ENCODE data around the gene LYSMD4. TPM values are rescaled to one million over a fixed set of nuclear protein-coding genes. Genes with fewer than 3 reads are reported as not detected.

The LYSMD4 gene
- total and polyA plus RNA-seq, 10 of the 15 experiments (the other 5 are each of a cell fraction or from before 2014, with no cell fraction given), result 1.8 to 5.8 (median 3.9) TPM

GRCh38 chr15:99702895-99703602, 30.2 kb downstream of the LYSMD4 start:
- no peaks in the 10 kb centered on the region for H3K9me3 ChIP-seq (replicated peaks; ENCODE audit: control insufficient read depth, insufficient read depth, low read length)
- no peak overlapping the region for H3K4me3 ChIP-seq
- ATAC-seq, result peak; percentile 8; the same call in 2 of the 3 replicates
- SMC1A ChIA-PET (ENCODE audit: uncharacterized antibody, unreplicated experiment), result interaction anchor here (0.7 to 5.7 kb wide), 44 partner anchors 10 to 479 kb away, joined by 3 to 163 read pairs (median 8); partner anchors contain the start of gene LRRC28
- no TSS peak for BruUV-seq (replicated peaks)
- intact Hi-C loops (cut with micrococcal nuclease; ENCODE audit: unreplicated experiment), result loop anchor here (1.0 to 10.0 kb wide), 5 partner anchors 54 to 358 kb away; no protein-coding TSS in a partner anchor
- FAIRE-seq, result no peak
- in situ Hi-C loops (cut with MboI), result loop anchor here (5.0 kb wide), 1 partner anchor 431 kb away; no protein-coding TSS in a partner anchor
- H3K9ac ChIP-seq (ENCODE audit: control insufficient read depth, insufficient read depth, low read length), result no peak overlapping the region
- H3K27ac ChIP-seq (ENCODE audit: control insufficient read depth, insufficient read depth), result peak overlapping the region; percentile 27
- WGBS (ENCODE audit: insufficient coverage, insufficient replicate concordance, low lambda C conversion rate, missing lambda C conversion rate), result 16% methylated on average over 4 of the region's 4 CpGs
- no peaks in the 10 kb centered on the region for H4K20me1 ChIP-seq (ENCODE audit: control insufficient read depth, insufficient read depth)
- no peak for TF ChIP-seq ZNF207 (IDR thresholded peaks at IDR 0.05; ENCODE audit: borderline replicate concordance)
- TF ChIP-seq, protein P1, sequence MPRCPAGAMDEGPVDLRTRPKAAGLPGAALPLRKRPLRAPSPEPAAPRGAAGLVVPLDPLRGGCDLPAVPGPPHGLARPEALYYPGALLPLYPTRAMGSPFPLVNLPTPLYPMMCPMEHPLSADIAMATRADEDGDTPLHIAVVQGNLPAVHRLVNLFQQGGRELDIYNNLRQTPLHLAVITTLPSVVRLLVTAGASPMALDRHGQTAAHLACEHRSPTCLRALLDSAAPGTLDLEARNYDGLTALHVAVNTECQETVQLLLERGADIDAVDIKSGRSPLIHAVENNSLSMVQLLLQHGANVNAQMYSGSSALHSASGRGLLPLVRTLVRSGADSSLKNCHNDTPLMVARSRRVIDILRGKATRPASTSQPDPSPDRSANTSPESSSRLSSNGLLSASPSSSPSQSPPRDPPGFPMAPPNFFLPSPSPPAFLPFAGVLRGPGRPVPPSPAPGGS (IDR thresholded peaks at IDR 0.05; ENCODE audit: borderline replicate concordance, insufficient read depth, low read depth, low read length, poor library complexity, severe bottlenecking), result no peak
- no peak for TF ChIP-seq ZSCAN29 (IDR thresholded peaks at IDR 0.05)
- no peak for TF ChIP-seq MTA2 (IDR thresholded peaks at IDR 0.05; ENCODE audit: low read depth)
- TF ChIP-seq GATAD2B (conservative IDR thresholded peaks at IDR 0.05; ENCODE audit: low read depth), result no peak
- TF ChIP-seq KDM1A (IDR thresholded peaks at IDR 0.05; ENCODE audit: borderline replicate concordance), result no peak
- TF ChIP-seq CHD1 (IDR thresholded peaks at IDR 0.05; ENCODE audit: low read depth, low read length), result no peak
- TF ChIP-seq POU2F2 (IDR thresholded peaks at IDR 0.05; ENCODE audit: borderline replicate concordance, low read depth, low read length), result no peak
- no peak for TF ChIP-seq ESRRA (IDR thresholded peaks at IDR 0.05; ENCODE audit: low read length)
- TF ChIP-seq RELA (IDR thresholded peaks at IDR 0.05; ENCODE audit: borderline replicate concordance, partially characterized antibody), result no peak
- TF ChIP-seq KLF5 (IDR thresholded peaks at IDR 0.05; ENCODE audit: partially characterized antibody), result no peak
- TF ChIP-seq, protein P2, sequence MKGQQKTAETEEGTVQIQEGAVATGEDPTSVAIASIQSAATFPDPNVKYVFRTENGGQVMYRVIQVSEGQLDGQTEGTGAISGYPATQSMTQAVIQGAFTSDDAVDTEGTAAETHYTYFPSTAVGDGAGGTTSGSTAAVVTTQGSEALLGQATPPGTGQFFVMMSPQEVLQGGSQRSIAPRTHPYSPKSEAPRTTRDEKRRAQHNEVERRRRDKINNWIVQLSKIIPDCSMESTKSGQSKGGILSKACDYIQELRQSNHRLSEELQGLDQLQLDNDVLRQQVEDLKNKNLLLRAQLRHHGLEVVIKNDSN (IDR thresholded peaks at IDR 0.05; ENCODE audit: borderline replicate concordance, extremely low read length, insufficient read depth, low read depth, low read length), result no peak
- TF ChIP-seq YY1 (IDR thresholded peaks at IDR 0.05; ENCODE audit: low read depth, low read length), result no peak
- TF ChIP-seq HSF1 (IDR thresholded peaks at IDR 0.05; ENCODE audit: low read depth, low read length), result no peak
- no peak for TF ChIP-seq ASH2L (IDR thresholded peaks at IDR 0.05; ENCODE audit: borderline replicate concordance, low read depth)
- no peak for TF ChIP-seq ELK1 (IDR thresholded peaks at IDR 0.05; ENCODE audit: low read depth, low read length)
- peaks cover 27% of the 10 kb centered on the region for H3K4me1 ChIP-seq (ENCODE audit: control insufficient read depth, insufficient read depth, low read length)
- no peaks in the 10 kb centered on the region for H3K79me2 ChIP-seq (ENCODE audit: control insufficient read depth, insufficient read depth, low read length)
- POLR2A ChIA-PET, result interaction anchor here (1.2 to 1.6 kb wide), 3 partner anchors 16 to 191 kb away, joined by 4 to 7 read pairs (median 4); no protein-coding TSS in a partner anchor
- RAD21 ChIA-PET (ENCODE audit: unreplicated experiment), result interaction anchor here (1.0 to 4.9 kb wide), 28 partner anchors 11 to 602 kb away, joined by 4 to 137 read pairs (median 11); partner anchors contain the start of genes LYSMD4 and MEF2A
- no peaks in the 10 kb centered on the region for H3K27me3 ChIP-seq (replicated peaks in 1 of 2; ENCODE audit: control insufficient read depth in 2 of 2, insufficient read depth in 2 of 2, low read length in 1 of 2)
- peak overlapping the region; percentile 31; the same call in 1 of the 2 replicates for H3K4me2 ChIP-seq (ENCODE audit: control insufficient read depth, insufficient read depth)
- H3K36me3 ChIP-seq (ENCODE audit: control insufficient read depth in 2 of 2, insufficient read depth in 2 of 2, low read length in 1 of 2), result 0 out of 4 replicates have a peak, but pooled peaks cover 0 to 3% of the 10 kb centered on the region in 2 experiments
- DNase-seq (ENCODE audit: low read depth, low spot score), result no peak
- no peak overlapping the region for H2AFZ ChIP-seq (ENCODE audit: control insufficient read depth, low read depth, low read length)
- CTCF ChIA-PET, result interaction anchor here (0.8 to 6.0 kb wide), 33 partner anchors 13 to 601 kb away, joined by 3 to 184 read pairs (median 8); partner anchors contain the start of genes LRRC28, LYSMD4 and MEF2A
